ENCODE results near the gene ARL11. TPM values are rescaled to one million over a fixed set of nuclear protein-coding genes. Genes with fewer than 3 reads are reported as not detected.

ARL11 gene
- total RNA-seq, 4 donors from 2014 or later: 0.16 to 0.55 (median 0.28) TPM

DNA sequence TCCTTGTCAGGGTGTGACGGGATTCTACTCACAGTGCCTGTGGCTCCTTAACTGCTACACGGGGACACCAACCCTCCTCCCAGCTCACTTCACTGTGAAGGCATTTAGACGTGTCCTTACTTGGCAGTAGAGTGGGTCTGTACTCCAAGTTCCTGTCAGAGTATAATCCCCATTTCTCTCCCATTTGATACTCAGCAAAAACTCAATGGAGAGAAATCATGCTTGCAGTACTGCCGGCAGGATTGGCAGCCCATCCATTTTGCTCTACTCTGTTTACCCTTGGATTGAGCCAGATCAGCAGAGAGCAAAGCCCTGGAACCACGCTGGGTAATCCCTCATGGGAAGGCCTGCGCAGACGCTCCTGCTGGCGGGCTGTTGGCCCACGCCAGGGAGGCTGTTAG, 28.9 kb downstream of the ARL11 start:
- Histone ChIP-seq H3K9me3 (no peaks in the 10 kb centered on the region), H3K4me1 (no peaks in the 10 kb centered on the region), H3K4me3 (no peak overlapping the region), H3K36me3 (peaks cover 24% of the 10 kb centered on the region), H3K27ac (no peak overlapping the region), H3K27me3 (no peaks in the 10 kb centered on the region)
- TF ChIP-seq CTCF (IDR thresholded peaks at IDR 0.05) (no peak), POLR2A (IDR thresholded peaks at IDR 0.05) (no peak), EP300 (IDR thresholded peaks at IDR 0.05) (no peak), POLR2AphosphoS5 (IDR thresholded peaks at IDR 0.05) (no peak)
- no peak for DNase-seq (ENCODE audit: low spot score in 2 of 2)
- 79% methylated on average over 9 of the region's 9 CpGs for WGBS

DNA sequence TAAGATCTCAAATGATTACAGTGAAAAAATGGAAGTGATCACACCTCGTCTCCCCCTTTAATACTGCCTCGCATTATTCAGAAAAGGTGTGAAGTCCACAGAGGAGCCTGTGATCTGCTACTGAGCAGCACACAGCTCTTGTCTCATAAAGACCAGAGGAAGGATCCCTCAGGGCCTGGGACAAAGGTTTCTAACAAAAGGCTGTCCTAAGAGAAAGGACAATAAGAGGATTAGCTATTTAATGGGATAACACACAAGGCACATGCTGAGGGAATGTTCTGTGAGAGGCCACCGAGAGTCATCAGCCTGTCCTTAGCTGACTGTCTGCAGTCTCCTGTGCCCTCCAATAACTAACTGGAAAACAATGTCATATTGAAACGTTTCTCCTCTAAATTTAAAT, 36.3 kb downstream of the ARL11 start:
- no peak for TF ChIP-seq CTCF (IDR thresholded peaks at IDR 0.05)
- no peak for TF ChIP-seq EP300 (IDR thresholded peaks at IDR 0.05)
- TF ChIP-seq POLR2AphosphoS5 (IDR thresholded peaks at IDR 0.05): no peak
- TF ChIP-seq POLR2A (IDR thresholded peaks at IDR 0.05): no peak
- 87% methylated on average over 4 of the region's 4 CpGs for WGBS
- Histone ChIP-seq H3K27me3 (no peaks in the 10 kb centered on the region), H3K4me1 (no peaks in the 10 kb centered on the region), H3K27ac (no peak overlapping the region), H3K36me3 (peaks cover 54% of the 10 kb centered on the region), H3K9me3 (no peaks in the 10 kb centered on the region), H3K4me3 (no peak overlapping the region)
- no peak for DNase-seq (ENCODE audit: low spot score in 2 of 2)

DNA sequence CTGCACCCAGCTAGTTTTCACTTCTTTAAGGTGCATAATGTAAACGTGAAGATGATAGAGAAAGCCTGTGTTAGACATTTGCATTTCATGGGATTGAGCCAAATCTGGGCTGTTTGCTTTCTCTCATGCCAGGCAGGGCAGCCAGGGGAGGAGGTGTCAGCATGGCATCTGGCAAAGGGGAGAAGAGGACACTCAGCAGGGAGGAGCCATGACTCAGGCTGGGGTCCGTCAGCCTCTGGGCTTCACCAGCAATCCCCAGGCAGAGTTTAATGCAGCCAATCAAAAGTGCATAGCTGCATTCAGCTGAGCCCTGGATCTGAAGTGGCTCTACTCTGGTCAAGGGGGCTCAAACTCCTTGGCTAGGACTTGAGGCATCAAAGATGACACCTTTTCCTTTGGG, 39.5 kb downstream of the ARL11 start:
- Histone ChIP-seq H3K4me1 (peaks cover 3% of the 10 kb centered on the region), H3K27ac (no peak overlapping the region), H3K27me3 (no peaks in the 10 kb centered on the region), H3K9me3 (no peaks in the 10 kb centered on the region), H3K36me3 (peaks cover 27% of the 10 kb centered on the region), H3K4me3 (no peak overlapping the region)
- 62% methylated on average over 2 of the region's 2 CpGs for WGBS
- TF ChIP-seq EP300 (IDR thresholded peaks at IDR 0.05) (no peak), CTCF (IDR thresholded peaks at IDR 0.05) (no peak), POLR2A (IDR thresholded peaks at IDR 0.05) (no peak), POLR2AphosphoS5 (IDR thresholded peaks at IDR 0.05) (no peak)
- DNase-seq (ENCODE audit: low spot score in 2 of 2): no peak

GRCh38 chr13:49669735-49670309, 41.5 kb downstream of the ARL11 start:
- peak; percentile 43 to 44 for TF ChIP-seq CTCF (IDR thresholded peaks at IDR 0.05)
- TF ChIP-seq POLR2A (IDR thresholded peaks at IDR 0.05): no peak
- no peak overlapping the region for H3K27ac ChIP-seq
- DNase-seq (ENCODE audit: low spot score in 2 of 2): no peak
- no peak overlapping the region for H3K4me3 ChIP-seq
- no peaks in the 10 kb centered on the region for H3K9me3 ChIP-seq
- H3K27me3 ChIP-seq: no peaks in the 10 kb centered on the region
- H3K4me1 ChIP-seq: peaks cover 3% of the 10 kb centered on the region
- peaks cover 22% of the 10 kb centered on the region for H3K36me3 ChIP-seq
- WGBS: 38% methylated on average over 5 of the region's 5 CpGs

- WGBS: 78% methylated on average over 5 of the region's 5 CpGs
- Histone ChIP-seq H3K4me1 (peaks cover 3% of the 10 kb centered on the region), H3K9me3 (no peaks in the 10 kb centered on the region), H3K36me3 (peaks cover 20% of the 10 kb centered on the region), H3K4me3 (no peak overlapping the region), H3K27me3 (no peaks in the 10 kb centered on the region), H3K27ac (no peak overlapping the region)
- TF ChIP-seq POLR2AphosphoS5 (IDR thresholded peaks at IDR 0.05) (no peak), POLR2A (IDR thresholded peaks at IDR 0.05) (no peak), EP300 (IDR thresholded peaks at IDR 0.05) (no peak), CTCF (IDR thresholded peaks at IDR 0.05) (no peak)
- no peak for DNase-seq (ENCODE audit: low spot score in 2 of 2)
Measured at GRCh38 chr13:49670828-49671227, 42.5 kb downstream of the ARL11 start.

Data from suprapubic skin (tissue), 4 donors.